Adrenal gland (tissue), 12 donors: ENCODE data around the gene ZFP57. TPM values are rescaled to one million over a fixed set of nuclear protein-coding genes. Genes with fewer than 3 reads are reported as not detected.

ENCODE experiments used
- DNase-seq, 7 donors: peaks; one replicate each; pipeline ENCODE4 v3.0.0-alpha.2; 2019 to 2020
- H3K27ac ChIP-seq, 5 donors: fragments of 200-600 bp; sonication (generic) in 4 of 5; 1 replicate in 3 of 5; 2 replicates in 2 of 5; pipeline versions ENCODE4 v1.5.1 to v1.8.0; 2016 to 2020; ENCODE audit warnings: mild to moderate bottlenecking in 1 of 5
- H3K27me3 ChIP-seq: fragments of 200-600 bp; 2 replicates; pipeline ENCODE4 v1.8.0; 2021
- H3K36me3 ChIP-seq, 2 donors: fragments of 200-600 bp; replicated peaks in 1 of 2; 1 replicate in 1 of 2; 2 replicates in 1 of 2; pipeline versions ENCODE4 v1.5.1 to v1.8.0; 2018 to 2022
- H3K4me1 ChIP-seq, 2 donors: fragments of 200-600 bp; replicated peaks in 1 of 2; 1 replicate in 1 of 2; 2 replicates in 1 of 2; pipeline versions ENCODE4 v1.5.1 to v1.8.0; 2018 to 2021
- H3K4me3 ChIP-seq, 4 donors: fragments of 200-600 bp; sonication (generic) in 3 of 4; one replicate each; pipeline ENCODE4 v1.5.1; 2016 to 2018
- H3K9me3 ChIP-seq, 3 donors: fragments of 200-600 bp; sonication (generic) in 1 of 3; replicated peaks in 1 of 3; 1 replicate in 2 of 3; 2 replicates in 1 of 3; pipeline versions ENCODE4 v1.5.1 to v1.8.0; 2016 to 2021
- POLR2A ChIP-seq, 2 donors: fragments of 450-650 bp; IDR thresholded peaks; one replicate each; pipeline ENCODE4 v1.6.1; 2017; ENCODE audit warnings: antibody characterized with exemption in 2 of 2, mild to moderate bottlenecking in 2 of 2, moderate library complexity in 1 of 2
- WGBS, 4 donors: extraction: QIAGEN DNeasy Blood & Tissue Kit in 2 of 4; methylation state at CpG; one replicate each; pipeline versions ENCODE4 v1.1.5 to v1.1.7; 2013 to 2017; 5-methylcytosine and 5-hydroxymethylcytosine counted together
- intact Hi-C, 2 donors: fragments of 100-400 bp; cut with DNase I; formaldehyde crosslinking; loops; one replicate each; pipeline versions ENCODE4 v1.14.1 to v1.15.0; 2022 to 2023
- polyA plus RNA-seq, 3 donors: library from polyadenylated mRNA; stranded (reverse); fragments of 200-250 nt in 2 of 3; fragments of 350-450 nt in 1 of 3; fragmentation: Illumina TruSeq in 1 of 3; extraction: RNeasy Lipid Tissue Mini Kit (QIAGEN cat#74804) in 1 of 3; gene quantifications; one replicate each; pipeline ENCODE4 v1.2.3, GENCODE V29; 2013 to 2014
- total RNA-seq, 9 donors: library from RNA; depleted of rRNA in 4 of 9; stranded (reverse); fragments of >200 nt in 4 of 9; fragments of 120-200 nt in 1 of 9; fragmentation: NEBNext Ultra II Directional in 1 of 9; extraction: Animal tissue kit (Norgen Biotek cat#: 25700) in 1 of 9; gene quantifications; one replicate each; pipeline versions ENCODE4 v1.1.0 to v1.2.4, GENCODE V29; 2013 to 2023
- TF ChIP-seq, protein P1 (sequence below), 6 experiments: fragments of 450-650 bp in 4 of 6; fragments of 200-600 bp in 2 of 6; sonication (generic) in 1 of 6; IDR thresholded peaks; 1 replicate in 5 of 6; 2 replicates in 1 of 6; pipeline versions ENCODE4 v1.5.1 to v1.8.0; 2016 to 2021; ENCODE audit warnings: antibody characterized with exemption in 6 of 6, mild to moderate bottlenecking in 2 of 6, moderate library complexity in 1 of 6
- donor health status: healthy with polysubstance abuse.
- donor health status: Bipolar disorder and iron deficiency.
- donor health status: DM: yes; HTN: yes; CAD: no.
- donor health status: DM: no; HTN: no; CAD: no.
- donor health status: DM: no; HTN: no; CAD: no.
- donor health status: DM: yes; HTN: yes; CAD: no.

Gene ZFP57
- total and polyA plus RNA-seq, 12 donors, result 0.06 to 1.9 (median 0.96) TPM; not detected in 7

DNA sequence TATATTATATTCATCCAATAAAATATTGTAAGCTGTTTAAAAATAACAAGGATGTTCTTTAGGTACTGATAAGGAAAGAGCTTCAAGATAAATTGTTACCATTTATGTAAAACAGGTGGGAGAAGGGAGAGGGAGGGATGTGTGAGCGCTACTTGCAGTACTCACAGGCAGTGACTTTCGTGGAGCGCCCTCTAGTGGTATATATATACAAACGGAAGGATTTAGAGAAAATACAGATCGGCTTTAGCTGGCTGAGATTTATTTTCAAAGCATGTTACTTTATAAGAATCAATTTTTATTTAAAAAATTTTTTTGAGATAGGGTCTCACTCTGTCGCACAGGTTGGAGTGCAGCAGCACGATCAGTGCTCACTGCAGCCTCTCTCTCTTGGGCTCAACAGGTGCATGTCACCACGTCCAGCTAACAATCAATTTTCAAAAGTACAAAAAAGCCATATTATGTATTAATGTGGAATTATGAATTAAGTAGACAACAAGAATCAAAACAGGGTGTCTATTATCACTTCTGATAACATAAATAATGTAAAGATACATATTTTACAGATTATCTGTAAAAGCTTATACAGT, 27.4 kb downstream of the ZFP57 start:
- peak in 6 of 7 donors; percentile 25 to 70 (median 55) for DNase-seq
- intact Hi-C loops, result no loop called here
- Histone ChIP-seq H3K4me3 (no peak overlapping the region), H3K9me3 (no peaks in the 10 kb centered on the region), H3K27me3 (peaks cover 4% of the 10 kb centered on the region), H3K27ac (no peak overlapping the region), H3K4me1 (peaks cover 0 to 15% of the 10 kb centered on the region in 2 donors), H3K36me3 (no peaks in the 10 kb centered on the region)
- TF ChIP-seq POLR2A (IDR thresholded peaks at IDR 0.05), result no peak
- TF ChIP-seq, protein P1, sequence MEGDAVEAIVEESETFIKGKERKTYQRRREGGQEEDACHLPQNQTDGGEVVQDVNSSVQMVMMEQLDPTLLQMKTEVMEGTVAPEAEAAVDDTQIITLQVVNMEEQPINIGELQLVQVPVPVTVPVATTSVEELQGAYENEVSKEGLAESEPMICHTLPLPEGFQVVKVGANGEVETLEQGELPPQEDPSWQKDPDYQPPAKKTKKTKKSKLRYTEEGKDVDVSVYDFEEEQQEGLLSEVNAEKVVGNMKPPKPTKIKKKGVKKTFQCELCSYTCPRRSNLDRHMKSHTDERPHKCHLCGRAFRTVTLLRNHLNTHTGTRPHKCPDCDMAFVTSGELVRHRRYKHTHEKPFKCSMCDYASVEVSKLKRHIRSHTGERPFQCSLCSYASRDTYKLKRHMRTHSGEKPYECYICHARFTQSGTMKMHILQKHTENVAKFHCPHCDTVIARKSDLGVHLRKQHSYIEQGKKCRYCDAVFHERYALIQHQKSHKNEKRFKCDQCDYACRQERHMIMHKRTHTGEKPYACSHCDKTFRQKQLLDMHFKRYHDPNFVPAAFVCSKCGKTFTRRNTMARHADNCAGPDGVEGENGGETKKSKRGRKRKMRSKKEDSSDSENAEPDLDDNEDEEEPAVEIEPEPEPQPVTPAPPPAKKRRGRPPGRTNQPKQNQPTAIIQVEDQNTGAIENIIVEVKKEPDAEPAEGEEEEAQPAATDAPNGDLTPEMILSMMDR (IDR thresholded peaks at IDR 0.05), result peak; percentile 46 to 90 (median 56)
- WGBS, 4 donors, result 8 to 10% (median 9%) methylated on average over 8 of the region's 8 CpGs

DNA sequence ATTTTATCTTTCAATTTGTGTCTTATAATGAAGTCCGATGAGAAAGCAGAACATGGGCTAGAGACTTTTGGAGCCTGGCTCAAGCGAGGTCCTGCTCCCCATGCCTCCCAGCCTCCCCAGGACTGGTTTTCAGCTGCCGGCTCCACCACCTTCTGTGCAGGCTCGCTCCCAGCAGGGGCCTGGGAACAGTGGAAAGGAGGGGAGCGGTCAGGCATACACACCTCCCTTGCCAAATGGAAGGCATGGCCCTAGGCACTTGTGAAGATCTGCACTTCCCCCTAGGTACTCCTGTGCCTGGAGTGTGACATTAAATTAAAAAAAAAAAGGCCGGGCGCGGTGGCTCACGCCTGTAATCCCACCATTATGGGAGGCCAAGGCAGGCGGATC, 28.8 kb downstream of the ZFP57 start:
- no peaks in the 10 kb centered on the region for H3K9me3 ChIP-seq
- peaks cover 4% of the 10 kb centered on the region for H3K27me3 ChIP-seq
- WGBS, 4 donors, result 78 to 83% (median 81%) methylated on average over 8 to 10 of the region's 10 CpGs
- H3K27ac ChIP-seq, result no peak overlapping the region
- intact Hi-C loops, result no loop called here
- no peak overlapping the region for H3K4me3 ChIP-seq
- no peaks in the 10 kb centered on the region for H3K36me3 ChIP-seq
- H3K4me1 ChIP-seq, result peaks cover 0 to 15% of the 10 kb centered on the region in 2 donors
- no peak for DNase-seq
- no peak for TF ChIP-seq POLR2A (IDR thresholded peaks at IDR 0.05)
- TF ChIP-seq, protein P1 (IDR thresholded peaks at IDR 0.05), result no peak

DNA sequence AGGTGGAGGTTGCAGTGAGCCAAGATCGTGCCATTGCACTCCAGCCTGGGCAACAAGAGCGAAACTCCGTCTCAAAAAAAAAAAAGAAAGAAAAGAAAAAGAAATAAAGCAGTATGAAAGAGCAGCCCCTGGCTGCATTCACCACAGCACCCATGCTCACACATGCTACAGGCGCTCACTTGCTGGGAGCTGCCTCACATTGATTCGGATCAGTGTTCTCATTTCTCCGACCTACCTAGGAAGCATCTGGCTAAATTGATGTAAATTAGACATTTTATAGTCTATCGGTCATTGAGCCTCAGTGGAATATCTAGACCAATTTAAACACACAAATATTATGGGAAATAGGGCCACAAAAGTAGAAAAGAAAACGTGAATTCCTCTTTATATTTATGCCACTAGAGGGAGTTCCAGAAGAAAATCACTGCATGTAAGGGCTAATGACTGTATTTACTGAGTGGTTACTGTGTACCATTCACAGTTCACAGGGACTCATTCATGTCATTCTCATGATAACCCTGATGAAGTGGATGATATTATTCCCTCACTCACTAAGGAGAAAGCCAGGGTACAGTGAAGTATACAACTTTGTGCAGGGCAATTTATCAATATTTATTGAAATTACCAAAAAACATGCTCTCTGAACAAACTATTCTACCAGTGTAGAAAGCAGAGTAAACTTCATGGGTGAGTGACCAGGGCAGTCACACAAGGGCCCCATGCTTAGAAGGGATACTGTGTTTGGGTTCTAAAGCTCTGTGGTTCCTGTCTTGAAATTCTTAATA, 29.3 kb downstream of the ZFP57 start:
- H3K9me3 ChIP-seq, result no peaks in the 10 kb centered on the region
- peaks cover 4% of the 10 kb centered on the region for H3K27me3 ChIP-seq
- H3K4me3 ChIP-seq, result no peak overlapping the region
- intact Hi-C loops, result no loop called here
- WGBS, 4 donors, result 62 to 76% (median 67%) methylated on average over 8 of the region's 8 CpGs
- no peak overlapping the region for H3K27ac ChIP-seq
- TF ChIP-seq, protein P1 (IDR thresholded peaks at IDR 0.05), result peak; percentile 37 to 70 (median 50)
- TF ChIP-seq POLR2A (IDR thresholded peaks at IDR 0.05), result no peak
- no peak for DNase-seq
- H3K4me1 ChIP-seq, result peaks cover 0 to 15% of the 10 kb centered on the region in 2 donors
- no peaks in the 10 kb centered on the region for H3K36me3 ChIP-seq
